CD14-positive monocyte (primary cell): ENCODE results near the gene MRPL23. TPM values are rescaled to one million over a fixed set of nuclear protein-coding genes. Genes with fewer than 3 reads are reported as not detected.

Experiments used
- DNase-seq, 3 donors: peaks; one replicate each; pipeline ENCODE4 v3.0.0-alpha.2; 2011 to 2022
- H2AFZ ChIP-seq: 2 replicates; pipeline ENCODE4 v1.6.0; 2012; ENCODE audit warnings: mild to moderate bottlenecking, low read depth, low read length, inconsistent platforms; ENCODE audit not compliant: insufficient read depth, poor library complexity, severe bottlenecking
- H3K27ac ChIP-seq, 2 donors: 1 replicate in 1 of 2; 2 replicates in 1 of 2; pipeline ENCODE4 v1.5.1; 2012 to 2013; ENCODE audit warnings: low read length in 2 of 2, control low read depth in 1 of 2, inconsistent platforms in 1 of 2, low read depth in 1 of 2, mild to moderate bottlenecking in 1 of 2
- H3K27me3 ChIP-seq, 2 donors: one replicate each; pipeline versions ENCODE4 v1.6.0 to v1.6.1; 2011 to 2013; ENCODE audit warnings: low read length in 2 of 2; ENCODE audit not compliant: control insufficient read depth in 2 of 2, insufficient read depth in 2 of 2
- H3K36me3 ChIP-seq, 2 donors: replicated peaks in 1 of 2; 1 replicate in 1 of 2; 2 replicates in 1 of 2; pipeline versions ENCODE4 v1.5.1 to v1.6.1; 2012 to 2013; ENCODE audit warnings: low read length in 2 of 2, control low read depth in 1 of 2, inconsistent platforms in 1 of 2, mild to moderate bottlenecking in 1 of 2; ENCODE audit not compliant: insufficient read depth in 2 of 2, control insufficient read depth in 1 of 2
- H3K4me1 ChIP-seq, 2 donors: 1 replicate in 1 of 2; 2 replicates in 1 of 2; pipeline versions ENCODE4 v1.5.1 to v1.6.1; 2012 to 2013; ENCODE audit warnings: low read length in 2 of 2, control low read depth in 1 of 2, inconsistent platforms in 1 of 2, mild to moderate bottlenecking in 1 of 2, moderate library complexity in 1 of 2; ENCODE audit not compliant: insufficient read depth in 2 of 2, control insufficient read depth in 1 of 2
- H3K4me2 ChIP-seq: replicated peaks from 2 replicates; pipeline ENCODE3; 2012; ENCODE audit warnings: low read length, moderate library complexity, mild to moderate bottlenecking; ENCODE audit not compliant: poor library complexity, severe bottlenecking; ENCODE audit errors: extremely low read depth
- H3K4me3 ChIP-seq, 3 experiments: fragments of 200-600 bp in 1 of 3; sonication (generic) in 1 of 3; replicated peaks in 1 of 3; 1 replicate in 2 of 3; 2 replicates in 1 of 3; pipeline ENCODE4 v1.5.1; 2011 to 2013; ENCODE audit warnings: low read length in 3 of 3, mild to moderate bottlenecking in 3 of 3, control low read depth in 2 of 3, low read depth in 2 of 3, inconsistent platforms in 1 of 3, moderate library complexity in 1 of 3
- H3K79me2 ChIP-seq: 2 replicates; pipeline ENCODE4 v1.6.0; 2012; ENCODE audit warnings: mild to moderate bottlenecking, control low read depth, inconsistent platforms, low read length, moderate library complexity; ENCODE audit not compliant: insufficient read depth
- H3K9ac ChIP-seq: 2 replicates; pipeline ENCODE4 v1.6.0; 2017; ENCODE audit warnings: low read length, mild to moderate bottlenecking; ENCODE audit not compliant: insufficient read depth, poor library complexity, severe bottlenecking
- H3K9me3 ChIP-seq, 2 donors: replicated peaks in 1 of 2; 1 replicate in 1 of 2; 2 replicates in 1 of 2; pipeline versions ENCODE4 v1.5.1 to v1.6.1; 2012 to 2013; ENCODE audit warnings: low read length in 2 of 2, control low read depth in 1 of 2; ENCODE audit not compliant: control insufficient read depth in 1 of 2, insufficient read depth in 1 of 2
- H4K20me1 ChIP-seq: 2 replicates; pipeline ENCODE4 v1.6.0; 2012; ENCODE audit warnings: mild to moderate bottlenecking, low read length, control low read depth, moderate library complexity; ENCODE audit not compliant: insufficient read depth
- H3K27ac Mint-ChIP-seq, 7 donors: one replicate each; pipeline ENCODE4 v1.8.0; 2020; ENCODE audit warnings: mild to moderate bottlenecking in 7 of 7, mixed read lengths in 7 of 7, moderate library complexity in 6 of 7, inconsistent platforms in 2 of 7
- H3K27me3 Mint-ChIP-seq, 3 donors: one replicate each; pipeline ENCODE4 v1.8.0; 2021 to 2022; ENCODE audit warnings: low read depth in 3 of 3, mild to moderate bottlenecking in 3 of 3, mixed read lengths in 3 of 3, moderate library complexity in 3 of 3, inconsistent platforms in 1 of 3
- H3K36me3 Mint-ChIP-seq, 2 donors: one replicate each; pipeline ENCODE4 v1.8.0; 2020; ENCODE audit warnings: mixed read lengths in 2 of 2, inconsistent platforms in 1 of 2, mild to moderate bottlenecking in 1 of 2
- H3K4me1 Mint-ChIP-seq: one replicate; pipeline ENCODE4 v1.8.0; 2020; ENCODE audit warnings: mild to moderate bottlenecking, mixed read lengths
- H3K4me3 Mint-ChIP-seq, 2 donors: one replicate each; pipeline ENCODE4 v1.8.0; 2020; ENCODE audit warnings: mild to moderate bottlenecking in 2 of 2, mixed read lengths in 2 of 2, moderate library complexity in 1 of 2
- H3K9me3 Mint-ChIP-seq, 7 donors: one replicate each; pipeline ENCODE4 v1.8.0; 2020 to 2022; ENCODE audit warnings: mixed read lengths in 7 of 7, mild to moderate bottlenecking in 6 of 7, moderate library complexity in 6 of 7, inconsistent platforms in 2 of 7
- whole genome bisulfite sequencing: methylation state at CpG from one replicate; pipeline ENCODE4 v1.1.5; 2013; ENCODE audit warnings: missing lambda C conversion rate; ENCODE audit not compliant: insufficient coverage; 5-methylcytosine and 5-hydroxymethylcytosine counted together
- intact Hi-C, 2 donors: fragments of 100-400 bp; cut with micrococcal nuclease; formaldehyde crosslinking; loops; one replicate each; pipeline versions ENCODE4 v1.15.0 to v1.15.1; 2023
- polyA plus RNA-seq, 3 donors: library from polyadenylated mRNA; depleted of rRNA in 1 of 3; unstranded in 2 of 3; stranded (reverse) in 1 of 3; fragments of 300-500 nt in 2 of 3; fragments of >200 nt in 1 of 3; fragmentation: Illumina TruSeq in 2 of 3; gene quantifications; 1 replicate in 2 of 3; 2 replicates in 1 of 3; pipeline ENCODE4 v1.2.3, GENCODE V29; 2012 to 2021
- TF ChIP-seq, protein P1 (sequence below): fragments of 200-600 bp; IDR thresholded peaks from one replicate; pipeline ENCODE4 v1.8.0; 2022; ENCODE audit warnings: antibody characterized with exemption, mild to moderate bottlenecking

Gene MRPL23
- polyA plus RNA-seq, 3 donors, result 19.3 to 109 (median 51.1) TPM

DNA sequence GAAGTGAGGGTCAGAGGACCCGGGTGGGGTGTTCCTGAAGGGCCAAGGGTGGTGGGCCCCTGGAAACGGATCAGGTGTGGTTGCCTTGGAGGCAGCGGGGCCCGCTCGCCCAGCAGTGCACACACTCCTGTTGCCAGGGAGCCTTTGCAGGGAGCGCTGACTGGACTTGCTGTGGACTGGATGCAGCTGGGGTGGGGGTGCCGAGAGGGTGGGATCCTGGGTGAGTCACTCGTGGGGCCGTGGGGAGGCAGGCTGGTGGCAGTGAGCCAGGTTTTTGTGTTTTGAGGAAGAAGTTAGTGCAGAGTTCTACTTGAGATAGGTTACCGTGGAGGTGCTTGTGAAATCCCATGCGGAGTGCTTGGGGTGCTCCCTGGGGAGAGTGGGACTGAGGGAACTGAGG, 1.3 kb downstream of the MRPL23 start:
- no peaks in the 10 kb centered on the region for H3K4me1 Mint-ChIP-seq
- no CpG with 5 or more reads among the region's 11 CpGs for WGBS
- no peaks in the 10 kb centered on the region for H3K9me3 Mint-ChIP-seq
- no peaks in the 10 kb centered on the region for H3K36me3 Mint-ChIP-seq
- no peaks in the 10 kb centered on the region for H3K27me3 Mint-ChIP-seq
- no peaks in the 10 kb centered on the region for H3K79me2 ChIP-seq
- DNase-seq, result no peak
- H3K4me2 ChIP-seq, result no peak overlapping the region
- H3K27ac ChIP-seq, result no peak overlapping the region
- no peaks in the 10 kb centered on the region for H3K27me3 ChIP-seq
- no peaks in the 10 kb centered on the region for H3K36me3 ChIP-seq
- intact Hi-C loops, result no loop called here
- no peak overlapping the region for H3K4me3 ChIP-seq
- TF ChIP-seq, protein P1, sequence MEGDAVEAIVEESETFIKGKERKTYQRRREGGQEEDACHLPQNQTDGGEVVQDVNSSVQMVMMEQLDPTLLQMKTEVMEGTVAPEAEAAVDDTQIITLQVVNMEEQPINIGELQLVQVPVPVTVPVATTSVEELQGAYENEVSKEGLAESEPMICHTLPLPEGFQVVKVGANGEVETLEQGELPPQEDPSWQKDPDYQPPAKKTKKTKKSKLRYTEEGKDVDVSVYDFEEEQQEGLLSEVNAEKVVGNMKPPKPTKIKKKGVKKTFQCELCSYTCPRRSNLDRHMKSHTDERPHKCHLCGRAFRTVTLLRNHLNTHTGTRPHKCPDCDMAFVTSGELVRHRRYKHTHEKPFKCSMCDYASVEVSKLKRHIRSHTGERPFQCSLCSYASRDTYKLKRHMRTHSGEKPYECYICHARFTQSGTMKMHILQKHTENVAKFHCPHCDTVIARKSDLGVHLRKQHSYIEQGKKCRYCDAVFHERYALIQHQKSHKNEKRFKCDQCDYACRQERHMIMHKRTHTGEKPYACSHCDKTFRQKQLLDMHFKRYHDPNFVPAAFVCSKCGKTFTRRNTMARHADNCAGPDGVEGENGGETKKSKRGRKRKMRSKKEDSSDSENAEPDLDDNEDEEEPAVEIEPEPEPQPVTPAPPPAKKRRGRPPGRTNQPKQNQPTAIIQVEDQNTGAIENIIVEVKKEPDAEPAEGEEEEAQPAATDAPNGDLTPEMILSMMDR, result no peak
- H3K9ac ChIP-seq, result no peak overlapping the region
- H3K9me3 ChIP-seq, result no peaks in the 10 kb centered on the region
- H2AFZ ChIP-seq, result no peak overlapping the region
- no peak overlapping the region for H3K4me3 Mint-ChIP-seq
- H3K27ac Mint-ChIP-seq, result no peak overlapping the region
- H4K20me1 ChIP-seq, result no peaks in the 10 kb centered on the region
- H3K4me1 ChIP-seq, result no peaks in the 10 kb centered on the region

DNA sequence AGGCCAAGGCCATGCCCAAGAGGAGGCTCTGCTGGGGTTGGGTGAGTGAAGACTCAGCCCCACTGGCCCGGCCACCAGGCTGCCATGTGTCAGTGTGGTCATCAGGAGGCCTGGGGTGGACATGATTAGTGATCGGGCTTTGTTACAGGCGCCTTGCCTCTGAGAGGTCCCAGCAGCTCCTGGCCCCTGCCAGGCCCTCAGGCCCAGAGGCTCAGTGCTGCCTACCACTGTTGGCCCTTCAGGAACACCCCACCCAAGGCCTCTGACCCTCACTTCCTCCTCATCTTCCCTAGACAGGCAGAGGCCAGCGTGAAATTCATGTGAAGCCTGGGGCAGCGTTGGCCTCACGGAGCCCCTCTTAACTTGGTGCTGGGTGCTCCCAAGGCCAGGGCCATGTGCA, 2.2 kb downstream of the MRPL23 start:
- Mint-ChIP-seq H3K27ac (no peak overlapping the region), H3K4me3 (no peak overlapping the region), H3K9me3 (no peaks in the 10 kb centered on the region), H3K4me1 (no peaks in the 10 kb centered on the region), H3K36me3 (no peaks in the 10 kb centered on the region), H3K27me3 (no peaks in the 10 kb centered on the region)
- Histone ChIP-seq H3K9me3 (no peaks in the 10 kb centered on the region), H3K36me3 (no peaks in the 10 kb centered on the region), H3K4me2 (no peak overlapping the region), H2AFZ (no peak overlapping the region), H3K79me2 (no peaks in the 10 kb centered on the region), H4K20me1 (no peaks in the 10 kb centered on the region), H3K27me3 (no peaks in the 10 kb centered on the region), H3K4me3 (no peak overlapping the region), H3K27ac (no peak overlapping the region), H3K9ac (no peak overlapping the region), H3K4me1 (no peaks in the 10 kb centered on the region)
- intact Hi-C loops, result no loop called here
- no peak for DNase-seq
- TF ChIP-seq, protein P1, result no peak
- no CpG with 5 or more reads among the region's 6 CpGs for WGBS
